Breast epithelium (tissue), 4 donors: ENCODE results near the gene ANKRD23. TPM values are rescaled to one million over a fixed set of nuclear protein-coding genes. Genes with fewer than 3 reads are reported as not detected.

Experiments used
- DNase-seq, 2 donors: peaks; one replicate each; pipeline ENCODE4 v3.0.0-alpha.2; 2019; ENCODE audit warnings: low spot score in 2 of 2
- H3K27ac ChIP-seq, 2 donors: fragments of 200-600 bp; sonication (generic) in 1 of 2; one replicate each; pipeline ENCODE4 v1.5.1; 2016 to 2019; ENCODE audit warnings: mild to moderate bottlenecking in 1 of 2
- H3K27me3 ChIP-seq, 2 donors: fragments of 200-600 bp; sonication (generic) in 1 of 2; one replicate each; pipeline versions ENCODE4 v1.5.1 to v1.6.0; 2017 to 2019; ENCODE audit warnings: control low read depth in 1 of 2, mild to moderate bottlenecking in 1 of 2
- H3K36me3 ChIP-seq: fragments of 200-600 bp; one replicate; pipeline ENCODE4 v1.5.1; 2019
- H3K4me1 ChIP-seq, 2 donors: fragments of 200-600 bp; sonication (generic); one replicate each; pipeline ENCODE4 v1.5.1; 2016 to 2019; ENCODE audit warnings: control low read depth in 1 of 2
- H3K4me3 ChIP-seq, 3 donors: fragments of 200-600 bp; sonication (generic); 1 replicate in 2 of 3; 2 replicates in 1 of 3; pipeline ENCODE4 v1.5.1; 2016 to 2019; ENCODE audit warnings: mild to moderate bottlenecking in 3 of 3, moderate library complexity in 2 of 3
- H3K9me3 ChIP-seq, 2 donors: fragments of 200-600 bp; sonication (generic) in 1 of 2; one replicate each; pipeline ENCODE4 v1.5.1; 2016 to 2019; ENCODE audit warnings: control low read depth in 1 of 2
- CTCF ChIP-seq, 3 donors: fragments of 450-650 bp; IDR thresholded peaks; one replicate each; pipeline ENCODE4 v1.5.1; 2016 to 2017; ENCODE audit warnings: antibody characterized with exemption in 3 of 3, mild to moderate bottlenecking in 3 of 3, moderate library complexity in 3 of 3
- POLR2A ChIP-seq: fragments of 450-650 bp; IDR thresholded peaks from one replicate; pipeline ENCODE4 v1.6.1; 2016; ENCODE audit warnings: antibody characterized with exemption, mild to moderate bottlenecking, moderate library complexity
- POLR2AphosphoS5 ChIP-seq, 3 donors: sonication (generic); formaldehyde crosslinking; IDR thresholded peaks; one replicate each; pipeline ENCODE4 v1.6.1; 2017; ENCODE audit warnings: antibody characterized with exemption in 3 of 3
- intact Hi-C: fragments of 100-400 bp; cut with DNase I; formaldehyde crosslinking; loops from one replicate; pipeline ENCODE4 v1.15.1; 2023; ENCODE audit warnings: low total_unique reads
- total RNA-seq, 3 donors: library from RNA; depleted of rRNA; stranded (reverse); fragments of >200 nt; gene quantifications; one replicate each; pipeline ENCODE4 v1.1.0, GENCODE V29; 2016

The ANKRD23 gene
- total RNA-seq, 3 donors from 2014 or later: 3.5 to 9.4 (median 7.2) TPM

GRCh38 chr2:96822786-96823185 lies 21.0 kb downstream of the ANKRD23 start:
- Histone ChIP-seq H3K9me3 (no peaks in the 10 kb centered on the region), H3K27ac (no peak overlapping the region), H3K27me3 (no peaks in the 10 kb centered on the region), H3K4me1 (peaks cover 10 to 14% of the 10 kb centered on the region in 2 donors), H3K4me3 (no peak overlapping the region), H3K36me3 (no peaks in the 10 kb centered on the region)
- intact Hi-C loops: no loop called here
- no peak for DNase-seq
- TF ChIP-seq POLR2AphosphoS5 (IDR thresholded peaks at IDR 0.05) (no peak), POLR2A (no peak), CTCF (IDR thresholded peaks at IDR 0.05) (no peak)

GRCh38 chr2:96821113-96821675 lies 22.6 kb downstream of the ANKRD23 start:
- no peak for DNase-seq
- Histone ChIP-seq H3K36me3 (no peaks in the 10 kb centered on the region), H3K4me1 (peaks cover 14 to 18% of the 10 kb centered on the region in 2 donors), H3K27me3 (no peaks in the 10 kb centered on the region), H3K27ac (no peak overlapping the region), H3K9me3 (no peaks in the 10 kb centered on the region), H3K4me3 (no peak overlapping the region)
- TF ChIP-seq CTCF (IDR thresholded peaks at IDR 0.05) (no peak), POLR2AphosphoS5 (IDR thresholded peaks at IDR 0.05) (no peak), POLR2A (no peak)
- intact Hi-C loops: no loop called here

DNA sequence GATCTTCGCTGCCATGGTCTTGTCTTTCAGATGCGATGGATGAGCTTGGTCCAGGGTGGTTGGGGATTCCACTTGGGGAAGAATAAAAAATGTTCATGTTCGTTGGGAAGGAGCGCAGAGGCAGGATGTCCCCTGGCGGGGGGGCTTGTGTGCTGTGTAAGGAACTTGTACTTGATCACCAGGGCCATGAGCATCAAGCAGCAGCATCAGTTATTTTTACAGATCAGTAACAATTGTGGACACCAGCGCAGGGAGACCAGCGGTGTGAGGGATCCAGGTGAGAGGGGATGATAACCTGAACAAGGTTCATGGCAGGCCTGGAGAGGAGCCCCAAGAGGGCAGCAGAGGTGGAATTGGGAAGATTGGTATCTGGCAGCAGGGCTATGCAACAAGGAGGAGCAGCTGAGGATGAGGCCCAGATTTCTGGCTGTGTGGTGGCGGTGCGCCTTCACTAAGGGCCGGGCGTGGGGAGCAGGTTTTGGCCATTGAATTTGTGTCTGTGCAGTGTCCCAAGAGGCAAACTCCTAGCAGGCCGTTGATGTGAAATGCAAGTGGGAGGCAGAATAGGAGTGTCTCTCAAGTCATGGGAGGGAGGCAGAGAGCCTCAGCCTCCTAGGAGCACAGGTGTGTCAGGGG lies 23.8 kb downstream of the ANKRD23 start:
- H3K27ac ChIP-seq: no peak overlapping the region
- intact Hi-C loops: no loop called here
- no peak overlapping the region for H3K4me3 ChIP-seq
- H3K36me3 ChIP-seq: no peaks in the 10 kb centered on the region
- TF ChIP-seq POLR2AphosphoS5 (IDR thresholded peaks at IDR 0.05): no peak
- no peak for TF ChIP-seq POLR2A
- no peak for TF ChIP-seq CTCF (IDR thresholded peaks at IDR 0.05)
- H3K9me3 ChIP-seq: no peaks in the 10 kb centered on the region
- H3K4me1 ChIP-seq: peaks cover 14 to 18% of the 10 kb centered on the region in 2 donors
- H3K27me3 ChIP-seq: no peaks in the 10 kb centered on the region
- DNase-seq: no peak

- H3K36me3 ChIP-seq: no peaks in the 10 kb centered on the region
- peaks cover 14 to 18% of the 10 kb centered on the region in 2 donors for H3K4me1 ChIP-seq
- no peaks in the 10 kb centered on the region for H3K27me3 ChIP-seq
- TF ChIP-seq CTCF (IDR thresholded peaks at IDR 0.05) (no peak), POLR2AphosphoS5 (IDR thresholded peaks at IDR 0.05) (no peak), POLR2A (no peak)
- no peak for DNase-seq
- peak overlapping the region in 1 of 3 donors; percentile 40 for H3K4me3 ChIP-seq
- H3K27ac ChIP-seq: no peak overlapping the region
- intact Hi-C loops: no loop called here
- H3K9me3 ChIP-seq: no peaks in the 10 kb centered on the region
These were observed 24.5 kb downstream of the ANKRD23 start for GRCh38 chr2:96819128-96819875.

DNA sequence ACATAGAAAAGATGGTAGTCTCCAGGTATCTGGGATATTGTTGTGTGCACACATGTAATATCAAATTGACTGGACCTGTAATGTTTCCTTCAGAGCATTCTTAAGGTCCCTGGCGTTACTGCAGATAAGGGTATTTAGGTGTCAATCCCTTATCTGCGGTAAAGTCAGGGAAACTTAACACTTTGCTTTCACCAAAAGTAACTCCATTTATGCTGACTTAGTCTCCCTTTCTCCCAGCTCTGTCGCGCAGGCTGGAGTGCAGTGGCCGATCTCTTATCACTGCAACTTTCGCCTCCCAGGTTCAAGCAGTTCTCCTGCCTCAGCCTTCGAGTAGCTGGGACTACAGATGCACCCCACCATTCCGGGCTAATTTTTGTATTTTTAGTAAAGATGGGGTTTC lies 25.9 kb downstream of the ANKRD23 start:
- Histone ChIP-seq H3K9me3 (no peaks in the 10 kb centered on the region), H3K27ac (no peak overlapping the region), H3K4me1 (peaks cover 14 to 18% of the 10 kb centered on the region in 2 donors), H3K27me3 (no peaks in the 10 kb centered on the region), H3K36me3 (no peaks in the 10 kb centered on the region), H3K4me3 (peak overlapping the region; percentile 78 to 97 (median 84))
- no peak for DNase-seq
- TF ChIP-seq POLR2A (no peak), POLR2AphosphoS5 (IDR thresholded peaks at IDR 0.05) (no peak), CTCF (IDR thresholded peaks at IDR 0.05) (no peak)
- intact Hi-C loops: no loop called here
